NOMO-1 treated with DMSO at 0.1 percent for 48 hours (cell line): Measurements from ENCODE around the gene NDUFS2.
A peak's percentile ranks its signal among the peaks of the same experiment; 100 is the strongest.

Experiments used
- DNase-seq: peaks from one replicate; lab custom pipeline; 2025; ENCODE audit not compliant: unreplicated experiment; lab: John Stamatoyannopoulos, UW

NDUFS2 gene

GRCh38 chr1:161193561-161194235, 8.5 kb upstream of the NDUFS2 start:
- no peak for DNase-seq

- peak; percentile 68 for DNase-seq
Measured at GRCh38 chr1:161195171-161195570, 7.0 kb upstream of the NDUFS2 start.

- no peak for DNase-seq
Measured at GRCh38 chr1:161196111-161196510, 6.1 kb upstream of the NDUFS2 start.

DNA sequence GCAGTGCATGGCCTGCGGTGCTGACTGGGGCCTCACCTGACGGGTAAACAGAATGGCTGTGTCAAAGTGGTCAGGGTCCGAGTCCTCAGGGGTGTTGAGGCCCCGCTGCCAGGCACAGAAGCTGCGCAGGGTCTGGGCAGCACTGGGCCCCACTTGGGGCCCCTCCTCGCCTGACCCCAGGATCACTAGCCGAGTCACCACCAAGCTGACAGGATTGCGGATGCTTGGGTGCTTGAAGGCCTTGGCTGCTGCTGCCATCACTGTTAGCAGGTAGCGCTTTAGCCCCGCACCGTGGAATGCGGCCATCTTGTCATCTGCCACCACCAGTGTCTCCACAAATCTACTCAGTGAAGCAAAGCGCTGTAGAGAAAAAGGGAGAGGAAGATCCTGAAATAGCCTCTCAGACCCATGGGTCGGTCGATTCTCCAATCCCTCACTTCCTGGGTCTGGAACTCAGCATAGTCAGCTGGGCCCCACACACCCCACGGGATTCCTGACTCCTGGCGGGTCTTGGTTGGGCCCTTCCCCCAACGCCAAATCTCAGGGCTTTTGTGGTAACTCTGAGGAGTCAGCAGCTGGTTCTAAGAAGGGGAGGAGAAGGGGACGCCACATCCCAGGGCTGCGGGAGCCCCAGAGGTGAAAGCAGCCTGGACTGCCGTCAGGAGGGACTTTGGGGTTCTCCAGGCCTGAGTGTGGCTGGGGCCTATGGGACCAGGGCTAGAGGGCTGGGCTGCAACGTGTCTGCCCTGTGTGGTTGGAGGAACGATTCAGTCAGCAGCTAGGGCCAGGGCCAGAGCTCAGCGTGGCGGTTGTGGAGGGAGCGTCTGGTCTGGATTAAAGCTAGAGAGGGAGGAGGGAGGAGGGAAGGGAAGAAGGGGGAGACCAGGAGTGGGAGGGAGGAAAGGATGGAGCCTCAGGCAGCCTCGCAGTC, 5.4 kb upstream of the NDUFS2 start:
- DNase-seq: no peak

DNA sequence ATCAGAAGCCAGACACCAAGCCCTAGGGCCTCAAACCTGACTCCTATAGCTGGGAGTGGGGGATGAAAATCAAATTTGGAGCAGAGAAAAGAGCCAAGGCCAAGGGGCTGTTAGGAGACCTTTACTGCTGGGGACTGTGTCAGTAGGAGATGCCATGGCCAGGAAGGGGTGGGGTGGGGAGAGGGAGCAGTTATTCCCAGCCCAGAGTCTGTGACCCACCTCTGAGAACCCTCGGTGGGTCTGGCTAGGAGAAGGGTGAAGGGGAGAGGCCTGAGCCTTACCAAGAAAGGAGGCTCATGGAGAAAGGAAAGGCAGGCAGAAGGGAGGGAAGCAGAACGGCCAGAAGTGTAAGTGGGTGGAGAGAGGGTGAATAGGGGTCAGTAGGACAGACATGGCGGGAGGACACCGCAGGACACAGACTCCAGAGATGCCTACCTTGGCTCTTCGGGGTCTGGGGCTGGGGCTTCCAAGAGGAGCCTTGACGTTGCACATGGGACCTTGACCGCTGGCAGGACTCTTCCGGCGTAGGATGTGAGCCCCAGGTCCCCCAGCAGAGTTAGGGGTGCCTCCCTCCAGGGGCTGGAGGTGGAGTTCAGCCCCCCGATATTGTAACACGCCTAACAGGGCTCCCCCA, 4.5 kb upstream of the NDUFS2 start:
- no peak for DNase-seq

DNA sequence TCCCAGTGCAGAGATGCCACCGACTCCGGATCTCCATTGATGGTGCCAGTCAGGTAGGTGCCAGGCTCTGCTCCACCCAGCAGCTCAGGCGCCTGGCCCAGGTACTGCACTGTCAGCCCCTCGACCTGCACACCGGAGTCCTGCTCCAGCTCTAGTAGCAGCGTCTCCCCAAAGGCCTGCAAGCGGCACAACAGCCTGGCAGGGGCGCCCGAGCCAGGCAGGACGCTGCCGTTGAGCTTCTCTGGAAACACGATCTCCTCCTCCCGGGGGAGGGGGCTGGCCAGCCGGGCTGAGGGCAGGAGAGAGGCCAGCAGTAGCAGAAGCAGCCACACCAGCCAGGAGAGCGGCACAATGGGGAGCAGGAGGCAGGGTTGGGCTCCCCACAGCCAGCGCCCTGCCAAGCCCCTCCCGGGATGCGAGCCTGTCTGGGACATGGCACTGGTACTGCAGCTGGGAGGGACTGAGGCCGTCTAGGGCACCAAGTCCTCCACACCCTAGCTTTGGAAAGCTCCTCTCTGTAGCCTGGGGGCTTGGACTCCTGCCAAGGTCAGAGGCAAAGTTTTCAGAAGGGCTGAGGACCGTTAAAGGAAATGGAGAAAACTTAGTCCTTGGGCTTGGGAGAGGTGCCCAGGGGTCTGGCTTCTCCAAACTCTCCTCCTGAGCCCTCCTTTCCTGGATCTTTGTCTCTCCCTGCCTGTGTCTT, 3.8 kb upstream of the NDUFS2 start:
- no peak for DNase-seq

GRCh38 chr1:161198897-161199431, 3.2 kb upstream of the NDUFS2 start, which contains the start of gene ADAMTS4:
Gene ADAMTS4, minus strand, starts transcription at chr1:161199054. Its CDS starts 427 bp downstream, at chr1:161198627.
- DNase-seq: no peak

DNA sequence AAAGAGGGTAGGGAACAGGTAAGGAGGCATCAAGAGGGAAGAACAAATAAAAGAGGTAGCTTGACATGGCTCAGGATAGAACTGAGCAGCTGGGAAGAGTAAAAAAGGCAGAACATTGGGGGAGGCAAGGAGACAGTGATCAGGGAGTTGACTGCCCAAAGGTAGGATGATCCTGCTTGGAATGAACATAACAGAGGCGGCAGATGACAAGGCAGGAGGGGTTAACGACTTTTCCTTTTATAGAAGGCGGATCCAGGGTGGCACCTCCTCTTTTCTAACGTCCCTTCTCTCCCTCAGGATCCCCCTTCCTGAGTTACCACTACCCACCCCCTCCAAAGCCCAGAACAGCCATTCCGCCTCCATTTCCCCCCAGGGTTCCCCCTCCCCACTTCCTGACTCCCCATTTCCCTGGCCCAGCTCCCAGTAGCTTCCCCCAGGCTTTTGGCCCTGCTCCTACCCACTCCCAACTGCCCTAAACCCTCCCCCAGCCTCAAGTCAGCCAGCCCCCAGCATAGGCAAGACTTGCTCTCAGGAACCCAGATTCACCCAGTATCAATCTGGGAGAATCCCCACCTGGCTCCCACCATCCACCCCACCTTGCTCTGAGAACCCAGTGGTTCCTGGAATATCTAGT, 2.5 kb upstream of the NDUFS2 start:
- no peak for DNase-seq

DNA sequence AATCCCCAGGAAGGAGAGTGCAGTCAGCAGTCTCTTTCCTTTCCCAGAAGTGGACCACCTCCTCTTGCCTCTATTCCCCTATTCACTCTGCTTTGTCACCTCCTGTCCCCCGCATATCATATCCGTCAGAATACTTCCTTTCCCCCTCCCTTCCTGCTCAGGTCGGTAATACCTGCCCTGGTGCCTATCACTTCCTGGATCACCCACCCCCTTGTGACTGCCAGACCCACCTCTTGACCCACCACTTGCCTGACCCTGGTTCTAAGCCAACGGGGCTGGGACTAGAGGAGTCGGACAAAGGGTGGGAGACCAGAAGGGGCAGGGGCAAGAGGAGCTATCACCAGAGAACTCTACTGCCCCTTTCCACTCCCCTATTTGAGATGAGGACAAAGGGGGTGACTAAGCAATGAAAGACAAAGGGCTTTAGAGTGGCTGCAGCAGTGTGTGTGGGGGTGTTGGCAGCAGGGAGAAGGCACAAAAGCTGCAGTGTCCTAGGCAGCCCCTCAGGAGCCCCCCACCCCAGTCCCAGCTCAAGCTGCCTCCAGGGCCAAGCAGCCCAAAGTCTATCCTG, 1.7 kb upstream of the NDUFS2 start:
- DNase-seq: no peak

- DNase-seq: peak; percentile 40
Measured at GRCh38 chr1:161200992-161201835, 953 bp upstream of the NDUFS2 start.

DNA sequence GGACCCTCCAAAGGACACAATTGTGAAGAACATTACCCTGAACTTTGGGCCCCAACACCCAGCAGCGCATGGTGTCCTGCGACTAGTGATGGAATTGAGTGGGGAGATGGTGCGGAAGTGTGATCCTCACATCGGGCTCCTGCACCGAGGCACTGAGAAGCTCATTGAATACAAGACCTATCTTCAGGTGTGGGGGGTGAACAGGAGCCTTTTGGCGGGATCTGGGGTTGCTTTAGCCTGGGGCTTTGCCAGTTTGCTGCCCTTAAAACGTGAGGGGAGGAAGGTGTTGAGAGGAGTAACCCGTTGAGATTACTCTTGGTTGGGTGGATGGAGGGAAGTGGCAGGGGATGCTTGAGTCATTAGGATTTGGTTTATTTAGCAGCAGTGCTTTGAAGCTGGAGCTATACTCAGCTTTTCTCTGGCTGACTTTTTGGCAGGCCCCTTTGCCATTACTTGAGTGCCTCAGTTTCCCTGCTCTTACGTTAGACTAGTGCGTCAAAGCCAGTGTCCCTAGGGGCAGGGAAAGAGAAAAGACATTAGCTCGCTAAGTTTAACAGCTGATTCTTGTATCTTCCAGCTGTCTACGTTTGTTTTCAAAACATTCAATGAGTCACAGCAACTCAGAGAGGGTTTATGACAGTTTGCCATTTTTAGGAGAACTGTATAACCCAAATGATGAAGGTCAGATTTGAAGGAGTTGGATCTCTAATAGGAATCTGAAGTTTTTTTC, 4.4 kb downstream of the NDUFS2 start:
- no peak for DNase-seq

DNA sequence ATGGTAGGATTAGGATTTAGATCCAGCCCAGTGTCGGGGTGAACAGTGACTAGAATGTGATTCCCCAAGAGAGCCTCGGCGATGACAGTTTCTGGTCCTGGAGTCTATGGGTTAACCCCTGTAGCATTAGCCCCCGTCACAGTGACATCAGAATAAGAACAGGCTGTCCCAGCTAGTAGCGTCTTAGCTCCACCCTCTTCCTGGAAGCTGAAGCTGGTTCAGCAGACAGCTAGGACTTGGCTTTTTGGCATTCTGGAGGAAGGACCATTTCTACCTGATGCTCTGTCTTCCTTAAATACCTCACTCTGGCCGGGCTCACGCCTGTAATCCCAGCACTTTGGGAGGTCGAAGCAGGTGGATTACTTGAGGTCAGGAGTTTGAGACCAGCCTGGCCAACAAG, 5.0 kb downstream of the NDUFS2 start:
- no peak for DNase-seq

DNA sequence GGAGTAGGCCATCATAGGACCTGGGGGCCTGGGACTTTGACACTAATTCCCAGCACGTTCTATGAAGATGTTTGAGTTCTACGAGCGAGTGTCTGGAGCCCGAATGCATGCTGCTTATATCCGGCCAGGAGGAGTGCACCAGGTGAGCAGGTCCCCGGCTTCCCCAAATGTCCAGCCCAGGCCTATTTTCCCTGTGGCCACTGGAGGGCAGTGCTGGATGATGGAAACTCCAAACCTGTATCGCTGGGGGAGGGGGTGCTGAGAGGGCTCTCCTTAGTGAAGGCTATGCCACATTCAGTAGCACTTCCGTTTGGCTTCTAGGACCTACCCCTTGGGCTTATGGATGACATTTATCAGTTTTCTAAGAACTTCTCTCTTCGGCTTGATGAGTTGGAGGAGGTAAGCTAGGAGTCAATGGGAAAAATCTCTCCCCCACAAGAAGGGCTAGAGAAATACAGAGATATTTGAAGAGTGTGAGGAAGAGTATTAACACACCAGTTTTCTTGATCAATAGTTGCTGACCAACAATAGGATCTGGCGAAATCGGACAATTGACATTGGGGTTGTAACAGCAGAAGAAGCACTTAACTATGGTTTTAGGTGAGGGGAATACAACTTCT, 7.7 kb downstream of the NDUFS2 start:
- peak; percentile 78 for DNase-seq

- peak; percentile 61 for DNase-seq
Measured at GRCh38 chr1:161214369-161214768, 12.2 kb downstream of the NDUFS2 start.

GRCh38 chr1:161215076-161215475, 12.9 kb downstream of the NDUFS2 start, which contains the start of gene FCER1G:
Gene FCER1G, plus strand, starts transcription at chr1:161215295. Its CDS starts 27 bp downstream, at chr1:161215322.
- DNase-seq: peak; percentile 63

- peak; percentile 97 for DNase-seq
Measured at GRCh38 chr1:161216945-161217712, 15.0 kb downstream of the NDUFS2 start.

- no peak for DNase-seq
Measured at GRCh38 chr1:161217831-161218230, 15.7 kb downstream of the NDUFS2 start.
